Measurements from ENCODE around the gene WDR45B. TPM values are rescaled to one million over a fixed set of nuclear protein-coding genes. Genes with fewer than 3 reads are reported as not detected.

The WDR45B gene
- total RNA-seq, 1 experiment from 2014 or later = 110 TPM

DNA sequence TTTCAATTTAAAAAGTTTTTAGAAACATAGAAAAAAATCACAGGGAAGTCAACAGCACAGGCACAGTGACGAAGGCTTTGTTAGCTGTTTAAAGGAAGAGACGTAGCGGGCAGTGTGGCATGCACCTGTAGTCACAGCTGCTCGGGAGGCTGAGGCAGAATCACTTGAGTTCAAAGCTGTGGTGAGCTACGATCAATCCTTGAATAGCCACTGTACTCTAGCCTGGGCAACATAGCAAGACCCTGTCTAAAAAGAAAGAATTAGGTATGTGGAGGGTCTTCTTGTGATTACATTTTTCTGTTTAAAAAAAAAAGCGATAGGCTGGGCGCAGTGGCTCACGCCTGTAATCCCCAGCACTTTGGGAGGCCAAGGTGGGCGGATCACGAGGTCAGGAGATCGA is 78.6 kb downstream of the WDR45B start:
- Histone ChIP-seq H4K91ac (ENCODE audit: insufficient read length, low read depth, low read length) (no peak overlapping the region), H3K56ac (ENCODE audit: insufficient read length, low read depth, low read length) (no peak overlapping the region), H3K18ac (ENCODE audit: insufficient read length, low read depth, low read length) (no peak overlapping the region), H3K23me2 (ENCODE audit: insufficient read length, low read depth, low read length, poor library complexity, severe bottlenecking) (no peaks in the 10 kb centered on the region), H3K79me2 (ENCODE audit: insufficient read depth, low read length) (peaks cover 8% of the 10 kb centered on the region; the same call in 1 of the 2 replicates), H2BK120ac (ENCODE audit: low read depth, low read length, poor library complexity, severe bottlenecking) (no peak overlapping the region), H3K9me3 (ENCODE audit: control insufficient read depth, low read depth, low read length) (no peaks in the 10 kb centered on the region), H3K4me2 (ENCODE audit: insufficient read depth, insufficient read length, low read length) (no peak overlapping the region), H4K20me1 (ENCODE audit: control insufficient read depth, insufficient read depth, insufficient read length) (no peaks in the 10 kb centered on the region), H4K5ac (ENCODE audit: insufficient read length, low read depth, low read length) (no peak overlapping the region), H3K4me1 (ENCODE audit: insufficient read depth, low read length) (no peaks in the 10 kb centered on the region; the same call in 1 of the 2 replicates), H3K27ac (ENCODE audit: insufficient read length, low read depth, low read length) (no peak overlapping the region), H4K8ac (replicated peaks; ENCODE audit: insufficient read length, low read depth, low read length) (no peak overlapping the region), H3K27me3 (ENCODE audit: insufficient read depth, low read length) (no peaks in the 10 kb centered on the region), H3K9ac (ENCODE audit: extremely low read depth, insufficient read length, low read length) (no peak overlapping the region), H2AFZ (ENCODE audit: low read length) (no peak overlapping the region), H2BK15ac (ENCODE audit: low read depth, low read length) (no peak overlapping the region), H3T11ph (ENCODE audit: low read length) (no peak overlapping the region), H2BK12ac (ENCODE audit: insufficient read length, low read depth, low read length) (no peak overlapping the region), H3K14ac (ENCODE audit: insufficient read depth, low read length) (no peak overlapping the region), H2BK20ac (ENCODE audit: low read depth, low read length, poor library complexity, severe bottlenecking) (no peak overlapping the region), H3K4ac (ENCODE audit: low read depth, low read length) (no peak overlapping the region), H2AK5ac (ENCODE audit: insufficient read length, low read length) (no peak overlapping the region), H3K23ac (ENCODE audit: insufficient read length, low read depth, low read length) (no peak overlapping the region), H2BK5ac (ENCODE audit: insufficient read length, low read length) (no peak overlapping the region), H3K79me1 (ENCODE audit: insufficient read depth, low read depth, low read length, poor library complexity, severe bottlenecking) (peaks cover 15% of the 10 kb centered on the region)
- no peak overlapping the region for H3K27ac Mint-ChIP-seq
- no CpG with 5 or more reads among the region's 11 CpGs for WGBS (ENCODE audit: extremely low coverage, insufficient read length, low lambda C conversion rate)
- DNase-seq = no peak
- peaks cover 36 to 77% (median 70%) of the 10 kb centered on the region in 3 experiments; a peak in 6 of 7 replicates for H3K36me3 Mint-ChIP-seq (ENCODE audit: insufficient read depth in 1 of 3, low read depth in 3 of 3)
- H3K4me3 Mint-ChIP-seq = no peak overlapping the region
- H3K27me3 Mint-ChIP-seq (ENCODE audit: low read depth) = no peaks in the 10 kb centered on the region; the same call in 1 of the 2 replicates
- TF ChIP-seq, protein P1, sequence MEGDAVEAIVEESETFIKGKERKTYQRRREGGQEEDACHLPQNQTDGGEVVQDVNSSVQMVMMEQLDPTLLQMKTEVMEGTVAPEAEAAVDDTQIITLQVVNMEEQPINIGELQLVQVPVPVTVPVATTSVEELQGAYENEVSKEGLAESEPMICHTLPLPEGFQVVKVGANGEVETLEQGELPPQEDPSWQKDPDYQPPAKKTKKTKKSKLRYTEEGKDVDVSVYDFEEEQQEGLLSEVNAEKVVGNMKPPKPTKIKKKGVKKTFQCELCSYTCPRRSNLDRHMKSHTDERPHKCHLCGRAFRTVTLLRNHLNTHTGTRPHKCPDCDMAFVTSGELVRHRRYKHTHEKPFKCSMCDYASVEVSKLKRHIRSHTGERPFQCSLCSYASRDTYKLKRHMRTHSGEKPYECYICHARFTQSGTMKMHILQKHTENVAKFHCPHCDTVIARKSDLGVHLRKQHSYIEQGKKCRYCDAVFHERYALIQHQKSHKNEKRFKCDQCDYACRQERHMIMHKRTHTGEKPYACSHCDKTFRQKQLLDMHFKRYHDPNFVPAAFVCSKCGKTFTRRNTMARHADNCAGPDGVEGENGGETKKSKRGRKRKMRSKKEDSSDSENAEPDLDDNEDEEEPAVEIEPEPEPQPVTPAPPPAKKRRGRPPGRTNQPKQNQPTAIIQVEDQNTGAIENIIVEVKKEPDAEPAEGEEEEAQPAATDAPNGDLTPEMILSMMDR (conservative IDR thresholded peaks at IDR 0.05) = no peak
- peaks cover 14 to 20% of the 10 kb centered on the region in 2 experiments for H3K4me1 Mint-ChIP-seq
- no peaks in the 10 kb centered on the region for H3K9me3 Mint-ChIP-seq
